GM18867 (cell line): Measurements from ENCODE around the gene ACADSB.

Experiments used
- ATAC-seq: cut with Tn5 transposase; IDR thresholded peaks from one replicate; pipeline ENCODE4 v1.9.1; 2021; ENCODE audit warnings: mild to moderate bottlenecking, moderate library complexity; ENCODE audit not compliant: unreplicated experiment

ACADSB gene

GRCh38 chr10:123096452-123096851 is 87.6 kb downstream of the ACADSB start:
- no peak for ATAC-seq

DNA sequence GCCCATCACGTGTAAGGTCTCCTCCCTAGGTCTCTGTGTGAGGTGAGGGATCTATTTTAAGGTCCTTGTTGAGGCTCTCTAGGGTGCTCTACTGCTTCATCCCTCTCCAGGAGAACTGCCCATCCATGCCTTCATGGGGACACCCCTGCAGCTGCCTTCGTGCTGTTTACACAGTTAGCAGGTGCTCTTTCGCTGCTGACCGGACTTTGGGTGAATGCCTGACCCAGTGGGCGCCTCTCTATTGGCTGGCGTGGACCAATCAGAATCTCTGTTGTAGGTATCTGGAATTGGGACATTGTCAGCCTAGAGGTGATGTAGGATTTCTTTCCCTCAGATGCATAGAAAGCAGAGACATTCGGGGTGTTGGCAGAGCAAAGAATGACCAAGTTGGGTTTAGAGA is 88.2 kb downstream of the ACADSB start:
- no peak for ATAC-seq

- ATAC-seq: no peak
Measured at GRCh38 chr10:123100030-123100762, 91.4 kb downstream of the ACADSB start.

DNA sequence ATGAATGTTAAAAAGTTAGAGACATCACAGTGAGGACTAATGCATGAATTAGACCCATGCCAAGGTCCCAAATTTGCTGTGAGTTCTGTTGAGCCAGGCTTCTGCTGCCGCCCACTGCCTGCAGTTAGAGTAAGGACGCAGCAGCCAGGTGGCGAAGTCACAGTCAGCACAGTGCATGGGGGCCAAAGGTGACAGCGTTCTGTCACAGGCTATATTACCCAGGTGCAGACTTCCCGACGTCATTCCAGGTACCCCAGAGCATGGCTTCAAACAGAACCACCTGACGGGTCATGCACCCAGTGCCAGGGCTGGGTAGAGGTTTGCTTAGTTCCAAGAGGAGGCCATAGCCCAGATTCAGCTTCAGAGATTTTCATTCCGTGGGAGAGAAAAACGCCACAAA is 93.1 kb downstream of the ACADSB start:
- no peak for ATAC-seq

- ATAC-seq: no peak
Measured at GRCh38 chr10:123102673-123103072, 93.9 kb downstream of the ACADSB start.

DNA sequence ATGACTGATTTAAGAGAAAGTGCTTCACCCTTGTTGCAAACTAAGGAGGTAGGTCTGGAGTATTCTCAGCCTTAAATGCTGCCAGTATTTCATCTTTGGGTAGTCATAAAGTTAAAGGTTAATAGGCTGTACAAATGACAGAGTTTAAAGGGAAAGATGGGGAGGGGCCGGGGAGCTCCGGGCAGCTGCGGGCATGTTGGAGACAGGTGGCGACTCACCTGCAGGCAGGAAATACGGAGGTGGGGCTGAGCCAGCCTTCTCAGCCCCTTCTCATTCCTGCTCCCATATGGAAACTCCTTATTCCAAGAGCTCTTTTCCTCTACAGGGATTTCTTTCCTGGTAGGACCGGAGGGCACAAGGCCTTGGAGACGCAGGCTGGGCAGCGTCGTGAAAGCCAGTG is 95.1 kb downstream of the ACADSB start:
- ATAC-seq: no peak
